ENCODE measurements around the gene HIBADH.

GRCh38 chr7:27642271-27642670, 20.4 kb downstream of the HIBADH start:
- TF ChIP-seq GATA2 (IDR thresholded peaks at IDR 0.05; ENCODE audit: low read depth, low read length): no peak
- no peak for TF ChIP-seq GATA3 (IDR thresholded peaks at IDR 0.05; ENCODE audit: low read depth, low read length)
